GM18867 (cell line): Measurements from ENCODE around the gene PRELP.
"Not testable (repeated sequence)": the region's sequence is repeated elsewhere in the genome, so short reads cannot be mapped to it uniquely, and the experiment has no call there.

ENCODE experiments used
- ATAC-seq: cut with Tn5 transposase; IDR thresholded peaks from one replicate; pipeline ENCODE4 v1.9.1; 2021; ENCODE audit warnings: mild to moderate bottlenecking, moderate library complexity; ENCODE audit not compliant: unreplicated experiment

The PRELP gene

DNA sequence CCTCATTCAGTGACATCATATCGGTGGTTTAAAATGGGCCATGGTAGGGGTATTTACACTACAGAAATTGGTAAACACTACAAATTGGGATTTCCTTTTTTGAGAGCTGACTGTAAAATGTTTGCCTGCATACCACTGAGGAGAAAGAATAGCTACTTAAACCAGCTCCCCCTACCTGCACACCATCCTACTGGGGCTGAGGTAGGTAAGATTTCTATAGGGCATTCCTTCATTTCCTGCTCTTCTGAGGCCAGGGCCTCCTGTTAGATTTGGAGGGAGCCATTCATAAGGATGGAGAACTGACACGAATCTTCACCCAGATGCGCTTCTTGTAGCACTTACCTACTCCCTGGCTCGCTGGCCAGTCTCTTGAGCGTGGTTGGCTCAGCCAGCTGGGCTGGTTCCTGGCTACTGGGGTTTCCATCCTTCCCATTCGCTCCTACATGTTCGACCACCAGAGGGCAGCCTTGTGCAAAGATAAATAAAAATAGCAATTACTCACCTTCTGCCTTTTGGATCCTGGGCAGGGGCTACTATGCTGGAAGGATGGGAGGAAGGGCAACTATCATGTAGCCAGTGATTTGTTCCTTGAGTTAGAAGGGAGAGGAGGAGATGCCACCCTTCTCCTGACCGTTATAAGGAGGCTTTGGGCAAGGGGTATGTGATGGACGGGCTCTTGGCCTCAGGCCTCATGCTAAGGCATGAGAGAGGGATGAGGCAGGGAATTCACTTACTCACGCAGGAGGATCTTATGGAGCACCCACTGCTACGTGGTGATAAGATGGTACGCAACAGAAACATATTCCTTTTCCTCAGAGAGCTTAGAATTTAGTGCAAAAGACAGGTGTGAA, 29.0 kb downstream of the PRELP start:
- ATAC-seq, result peak; percentile 46

DNA sequence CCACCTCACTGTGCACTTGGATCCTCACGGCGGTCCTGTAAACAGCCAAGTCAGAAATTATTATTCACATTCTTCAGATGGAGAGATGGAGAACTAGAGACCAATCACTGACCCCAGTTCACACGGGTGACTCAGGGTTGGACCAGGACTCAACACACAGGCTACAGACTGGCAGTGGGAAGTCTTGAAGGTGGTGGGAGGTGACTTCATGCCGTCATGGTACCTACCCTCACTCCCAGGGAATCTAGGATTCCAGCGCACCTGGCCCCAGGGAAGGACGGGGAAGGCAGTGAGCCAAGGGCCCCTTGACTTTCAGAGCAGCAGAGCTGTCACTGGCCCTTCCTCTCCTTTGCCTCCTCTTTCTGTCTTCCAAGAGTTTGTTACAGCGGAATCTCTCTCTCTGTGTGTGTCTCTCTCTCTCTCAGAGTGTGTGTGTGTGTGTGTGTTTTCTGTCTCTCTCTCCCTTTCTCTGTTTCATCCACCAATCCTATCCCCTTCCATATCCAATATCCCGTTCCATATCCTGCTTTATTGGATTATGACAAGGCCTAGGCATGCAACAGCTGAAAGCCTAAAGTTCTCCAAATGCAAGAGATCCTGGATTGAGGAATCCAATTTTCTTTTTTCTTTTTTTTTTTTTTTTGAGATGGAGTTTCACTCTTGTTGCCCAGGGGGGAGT, 30.1 kb downstream of the PRELP start:
- ATAC-seq, result no peak

DNA sequence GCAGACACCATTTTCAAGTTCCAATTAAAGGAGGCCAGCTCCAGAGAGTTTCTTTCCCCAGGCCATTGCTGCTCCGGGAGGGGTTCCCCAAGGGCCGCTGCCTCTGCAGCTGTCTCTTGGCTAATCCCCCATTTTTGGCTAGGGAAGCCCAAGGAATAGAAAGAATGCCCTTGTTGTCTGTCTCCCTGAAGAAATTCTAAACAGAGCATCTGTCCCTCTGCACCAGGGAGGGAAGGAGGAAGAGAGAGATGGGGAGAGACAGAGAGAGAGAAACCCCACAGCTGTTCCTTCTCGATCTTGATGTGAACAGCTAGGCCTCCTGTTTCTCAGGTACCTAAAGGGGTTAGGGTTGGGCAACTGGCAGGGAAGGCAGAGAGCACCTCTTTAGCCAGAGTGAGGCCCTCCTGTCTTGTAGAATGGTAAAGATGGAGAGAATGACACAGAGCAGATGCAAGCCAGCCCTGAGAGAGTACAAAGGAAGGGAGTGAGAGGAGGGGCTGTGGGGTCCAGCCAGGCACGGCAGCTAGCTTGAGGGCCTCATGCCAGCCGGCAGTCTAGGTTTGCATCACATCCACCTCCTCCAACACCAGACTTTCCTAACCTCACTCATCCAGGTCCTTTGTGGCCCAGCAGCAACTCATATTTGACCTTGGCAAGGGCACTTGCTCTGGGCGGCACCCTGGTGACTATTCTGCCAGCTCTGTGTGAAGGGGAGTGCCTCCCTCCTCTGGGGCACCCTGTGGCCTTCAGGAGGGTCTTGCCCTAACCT, 31.4 kb downstream of the PRELP start:
- ATAC-seq, result no peak

DNA sequence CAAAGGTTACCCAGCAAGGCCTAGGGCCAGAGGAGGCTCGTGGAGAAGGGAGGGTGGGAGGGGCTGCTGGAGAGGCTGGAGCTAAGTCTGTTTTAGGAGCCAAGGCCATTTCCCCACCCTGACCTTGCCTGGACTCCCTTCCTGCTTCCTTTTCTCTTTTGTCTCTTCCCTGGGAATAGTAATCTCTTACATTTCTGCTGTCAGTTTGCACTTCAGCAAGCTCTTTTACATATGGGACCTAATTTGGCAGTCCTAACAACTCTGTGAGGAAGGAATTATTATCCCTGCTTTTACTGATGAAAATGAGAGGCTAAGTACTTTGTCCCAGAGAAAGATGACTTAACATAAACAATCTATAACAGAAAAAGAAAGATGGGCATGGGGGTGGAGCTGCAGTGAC, 32.2 kb downstream of the PRELP start:
- no peak for ATAC-seq

DNA sequence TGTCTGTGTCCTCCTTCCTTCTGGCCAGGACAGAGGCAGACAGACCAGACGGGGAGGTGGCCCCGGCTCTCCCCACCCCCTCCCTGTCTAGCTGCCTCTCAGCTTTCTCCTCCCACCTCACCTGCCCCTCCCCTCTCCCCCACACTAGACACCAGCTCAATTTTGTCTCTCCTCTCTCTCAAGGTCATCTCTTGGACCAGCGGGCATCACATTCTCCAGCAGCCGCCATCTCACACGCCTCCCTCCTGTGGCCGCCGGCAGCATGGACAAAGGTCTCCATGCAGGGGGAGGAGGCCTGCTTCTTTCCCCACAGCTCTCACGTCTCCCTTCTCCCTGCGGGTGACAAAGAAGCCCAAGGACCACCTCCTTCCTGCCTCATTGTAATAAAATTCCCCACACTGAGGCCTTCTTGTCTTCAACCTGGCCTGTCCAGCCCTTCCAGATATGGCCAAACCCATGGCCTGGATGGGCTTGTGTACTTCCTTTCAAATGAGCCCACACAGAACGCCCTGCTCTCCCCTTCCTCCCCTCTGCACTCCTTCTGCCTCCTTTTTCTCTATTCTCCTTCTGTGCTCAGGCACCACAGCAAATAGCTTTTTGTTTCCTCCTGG, 33.0 kb downstream of the PRELP start:
- ATAC-seq, result no peak

DNA sequence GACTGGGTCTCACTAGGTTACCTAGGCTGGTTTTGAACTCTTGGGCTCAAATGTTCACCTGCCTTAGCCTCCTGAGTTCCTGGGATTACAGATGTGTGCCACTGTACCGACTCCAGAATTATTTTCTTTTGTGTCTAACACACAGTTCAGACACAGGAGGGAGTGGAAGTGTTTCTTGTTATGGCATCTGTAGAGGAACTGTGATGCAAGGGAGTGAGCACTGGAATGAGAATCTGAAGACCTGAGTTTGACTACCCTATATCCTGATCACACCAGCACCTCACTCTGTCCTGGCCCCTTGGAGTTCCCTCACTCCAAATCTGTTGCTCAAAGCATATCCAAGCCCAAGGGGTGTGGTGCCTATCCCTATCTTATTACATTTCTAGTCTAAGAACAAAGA, 33.5 kb downstream of the PRELP start:
- no peak for ATAC-seq

DNA sequence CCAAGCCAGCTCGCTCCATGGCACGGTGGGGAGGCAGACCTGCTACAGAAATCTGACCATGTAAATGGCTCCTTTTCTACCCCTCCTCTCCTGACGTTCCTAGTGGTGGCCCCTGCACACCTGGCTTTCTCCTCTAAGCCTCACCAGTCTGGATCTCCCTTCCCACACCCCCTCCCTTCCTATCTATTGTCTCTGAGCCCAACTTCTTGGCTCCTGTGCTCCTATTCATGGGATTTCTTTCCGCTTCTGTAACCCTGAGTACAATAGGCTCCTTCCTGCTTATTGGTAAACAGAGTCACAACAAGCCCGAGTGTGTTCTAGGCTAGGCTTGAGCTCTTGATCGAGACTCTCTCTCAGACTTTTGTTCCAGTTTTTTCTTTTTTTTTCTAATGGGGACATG, 35.9 kb downstream of the PRELP start:
- no peak for ATAC-seq

DNA sequence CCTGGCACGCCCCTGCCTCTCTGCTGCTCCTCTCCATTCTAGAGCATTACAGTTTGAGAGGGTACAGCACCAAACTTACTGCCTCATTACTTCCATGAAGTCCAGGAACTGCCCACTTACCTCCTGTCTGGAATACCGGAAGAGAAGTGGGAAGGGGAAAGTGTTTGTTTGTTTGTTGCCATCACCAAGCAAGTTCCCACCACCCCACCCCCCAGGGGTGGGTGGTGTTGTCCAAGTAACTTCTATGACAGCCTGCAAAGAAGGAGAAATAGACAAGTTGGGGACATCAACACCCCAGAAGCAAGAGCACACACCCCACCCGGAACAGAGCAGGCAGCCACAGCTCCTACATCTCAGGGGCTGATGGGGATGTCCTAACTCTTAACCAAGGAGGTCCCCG, 36.3 kb downstream of the PRELP start:
- no peak for ATAC-seq

DNA sequence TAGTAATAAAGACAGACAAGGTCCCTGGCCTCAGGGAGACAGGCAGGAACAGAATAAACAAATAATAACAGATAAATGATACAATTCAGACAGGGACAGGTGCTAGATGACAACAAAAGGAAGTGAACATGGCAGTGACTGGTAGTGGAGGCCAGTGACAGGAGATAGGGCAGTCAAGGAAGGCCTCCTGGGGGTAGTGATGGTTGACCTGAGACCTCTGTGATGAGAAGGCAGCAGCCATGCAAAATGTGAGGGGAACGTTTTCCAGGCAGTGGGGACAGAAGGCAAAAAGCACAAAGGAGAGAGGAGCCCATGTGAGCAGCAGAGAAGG, 36.9 kb downstream of the PRELP start:
- ATAC-seq, result no peak

DNA sequence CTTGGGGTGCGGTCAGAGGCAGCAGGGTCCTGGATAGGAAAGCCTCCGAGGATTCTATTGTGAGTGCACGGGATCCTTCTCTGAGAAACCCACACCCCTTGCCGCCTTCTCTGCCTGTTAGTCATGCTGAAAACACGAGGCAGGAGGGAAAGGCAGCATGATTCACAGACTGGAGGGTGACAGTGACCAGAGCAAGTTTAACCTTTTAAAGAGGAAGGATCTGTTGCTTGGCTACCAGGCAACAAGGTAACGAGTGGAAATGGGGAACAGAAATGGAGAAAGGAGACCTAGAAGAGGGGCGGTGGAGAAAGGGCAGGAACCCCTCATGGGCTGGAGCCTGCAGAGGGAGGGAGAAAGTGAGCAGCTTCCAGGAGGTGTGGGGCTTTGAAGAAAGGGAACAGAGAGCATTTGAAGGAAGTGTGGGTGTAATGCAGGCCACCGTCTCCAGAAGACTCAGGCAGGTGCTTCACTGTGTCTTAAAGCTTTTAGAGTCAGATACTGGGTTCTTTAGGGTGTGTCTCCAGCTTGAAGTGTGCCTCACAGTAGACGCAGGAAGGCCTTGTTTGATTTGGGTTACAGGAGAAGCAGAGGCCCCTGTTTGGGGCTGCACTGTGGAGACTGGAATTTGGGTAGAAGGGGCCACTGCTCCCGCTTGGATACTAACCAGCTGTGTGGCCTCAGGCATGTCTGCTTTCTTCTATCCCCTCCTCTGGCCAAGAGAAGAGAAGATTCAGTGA, 37.4 kb downstream of the PRELP start:
- no peak for ATAC-seq

DNA sequence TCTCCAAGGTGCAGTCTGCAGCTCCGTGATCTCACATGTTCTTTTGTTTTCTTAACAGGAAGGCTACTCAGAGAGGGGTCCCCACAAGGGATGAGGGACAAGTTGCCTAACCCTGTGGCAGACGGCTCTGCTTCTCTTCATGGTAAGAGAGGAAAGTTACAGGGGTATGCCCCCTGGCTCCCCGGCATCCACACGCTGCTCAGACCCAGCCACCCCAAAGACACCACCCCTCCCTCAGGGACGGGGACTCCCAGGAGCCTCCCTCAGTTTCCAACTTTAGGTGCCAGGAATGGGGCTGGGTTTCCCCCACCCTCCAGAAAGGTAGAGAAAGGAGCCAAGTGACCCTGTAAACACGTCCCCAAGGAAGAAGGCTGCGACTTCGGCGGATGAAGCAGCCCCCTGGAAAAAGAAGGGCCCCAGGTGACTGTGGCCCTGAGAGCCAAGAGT, 38.0 kb downstream of the PRELP start:
- ATAC-seq, result no peak

DNA sequence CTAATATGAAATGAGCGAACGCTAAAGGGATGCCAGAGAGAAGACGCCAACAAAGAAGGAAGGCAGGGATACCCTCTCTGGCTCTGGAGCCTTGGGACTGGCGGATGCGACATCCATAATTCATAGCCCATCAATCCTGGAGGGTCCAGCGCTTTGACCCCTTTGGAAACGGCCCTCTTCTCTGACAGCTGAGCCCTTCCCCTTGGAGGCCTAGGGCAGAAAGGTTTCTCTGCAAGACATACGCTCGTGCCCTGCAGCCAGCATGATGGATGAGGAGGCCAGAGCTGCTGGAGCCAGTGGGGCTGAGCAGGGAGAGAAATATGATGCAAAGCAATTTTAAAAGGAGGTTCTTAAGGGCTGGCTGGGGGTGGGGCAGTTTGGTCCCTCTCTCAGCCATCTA, 40.6 kb downstream of the PRELP start:
- no peak for ATAC-seq

DNA sequence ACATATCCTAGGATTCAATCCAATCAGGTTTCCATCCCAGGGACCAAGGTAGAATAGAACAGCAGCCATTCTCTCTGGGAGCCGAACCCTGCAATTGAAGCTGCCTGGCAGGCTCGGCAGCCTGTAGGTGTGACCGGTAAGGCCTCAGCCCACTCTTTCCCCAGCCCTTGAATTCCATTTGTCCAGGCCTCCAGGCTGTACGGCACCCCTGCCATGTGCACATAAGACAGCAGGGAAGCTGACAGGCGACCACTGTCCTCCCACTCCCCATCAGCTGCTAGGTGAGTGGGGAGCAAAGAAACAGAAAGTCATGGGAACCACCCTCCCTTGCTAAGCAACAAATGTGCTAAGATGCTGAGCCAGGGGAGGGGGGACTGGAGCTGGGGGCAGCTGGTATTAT, 41.3 kb downstream of the PRELP start:
- no peak for ATAC-seq

DNA sequence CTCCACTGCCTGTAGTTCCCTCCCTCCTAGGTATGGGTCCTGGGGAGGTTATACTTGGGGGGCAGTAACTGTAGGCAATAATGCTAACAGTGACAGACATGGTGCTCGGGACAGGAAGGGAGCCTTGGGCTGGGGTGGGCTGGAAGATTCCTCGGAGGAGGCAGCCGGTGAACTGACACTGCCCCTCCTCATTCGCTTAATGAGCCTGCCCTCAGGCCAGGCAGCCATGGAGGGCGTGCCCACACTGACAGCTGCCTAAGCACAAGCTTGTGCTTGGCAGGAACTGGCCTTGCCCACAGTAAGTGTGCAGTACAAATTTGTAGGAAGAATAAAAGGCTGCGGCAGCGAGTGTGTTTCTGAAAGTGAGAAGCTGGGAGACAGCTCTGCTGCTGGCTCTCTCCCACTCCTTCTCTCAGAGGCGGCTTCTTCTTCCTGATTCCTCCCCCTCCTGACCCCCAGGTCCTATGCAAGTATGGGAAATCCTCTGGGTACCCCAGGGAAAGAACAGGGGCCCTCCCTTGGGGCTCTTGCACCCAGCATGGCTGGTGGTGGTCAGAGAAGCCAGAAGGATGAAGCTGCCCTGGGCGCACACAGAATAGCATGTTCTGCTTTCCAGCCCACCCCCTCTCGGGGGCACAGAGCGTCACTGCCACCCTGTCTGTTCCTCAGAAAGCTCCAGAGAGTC, 42.0 kb downstream of the PRELP start:
- ATAC-seq, result no peak

DNA sequence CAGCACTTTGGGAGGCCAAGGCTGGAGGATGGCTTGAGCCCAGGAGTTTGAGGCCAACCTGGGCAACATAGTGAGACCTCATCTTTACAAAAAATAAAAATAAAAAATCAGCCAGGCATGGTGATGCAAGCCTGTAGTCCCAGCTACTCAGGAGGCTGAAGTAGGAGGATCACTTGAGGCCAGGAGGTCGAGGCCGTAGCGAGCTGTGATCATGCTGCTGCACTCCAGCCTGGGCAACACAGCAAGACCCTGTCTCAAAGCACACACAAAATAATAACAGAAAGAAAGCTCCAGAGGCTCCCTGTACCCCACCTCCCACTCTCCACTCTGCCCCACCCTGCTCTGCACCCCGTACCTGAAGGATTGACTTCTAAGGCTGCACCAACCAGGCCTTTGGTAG, 42.5 kb downstream of the PRELP start:
- not testable (repeated sequence) for ATAC-seq

DNA sequence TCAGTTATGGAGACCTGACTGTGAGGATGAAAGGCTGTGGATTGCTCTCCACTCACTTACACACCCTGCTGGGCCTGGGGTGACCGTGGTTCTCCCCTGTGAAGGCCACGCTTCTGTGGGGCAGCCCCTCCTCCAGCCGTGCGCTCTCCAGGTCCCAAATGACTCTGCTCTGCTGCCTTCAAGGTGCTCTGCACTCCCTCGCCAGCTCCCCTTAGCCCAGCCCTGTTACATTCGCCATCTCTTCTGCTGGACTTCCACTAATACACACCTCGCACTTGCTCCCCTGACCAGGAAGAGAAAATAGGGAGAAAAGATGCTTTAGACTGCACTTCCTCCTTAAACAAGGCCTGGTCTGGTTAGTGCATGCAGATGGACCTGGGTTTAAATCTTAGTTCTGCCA, 42.9 kb downstream of the PRELP start:
- no peak for ATAC-seq

DNA sequence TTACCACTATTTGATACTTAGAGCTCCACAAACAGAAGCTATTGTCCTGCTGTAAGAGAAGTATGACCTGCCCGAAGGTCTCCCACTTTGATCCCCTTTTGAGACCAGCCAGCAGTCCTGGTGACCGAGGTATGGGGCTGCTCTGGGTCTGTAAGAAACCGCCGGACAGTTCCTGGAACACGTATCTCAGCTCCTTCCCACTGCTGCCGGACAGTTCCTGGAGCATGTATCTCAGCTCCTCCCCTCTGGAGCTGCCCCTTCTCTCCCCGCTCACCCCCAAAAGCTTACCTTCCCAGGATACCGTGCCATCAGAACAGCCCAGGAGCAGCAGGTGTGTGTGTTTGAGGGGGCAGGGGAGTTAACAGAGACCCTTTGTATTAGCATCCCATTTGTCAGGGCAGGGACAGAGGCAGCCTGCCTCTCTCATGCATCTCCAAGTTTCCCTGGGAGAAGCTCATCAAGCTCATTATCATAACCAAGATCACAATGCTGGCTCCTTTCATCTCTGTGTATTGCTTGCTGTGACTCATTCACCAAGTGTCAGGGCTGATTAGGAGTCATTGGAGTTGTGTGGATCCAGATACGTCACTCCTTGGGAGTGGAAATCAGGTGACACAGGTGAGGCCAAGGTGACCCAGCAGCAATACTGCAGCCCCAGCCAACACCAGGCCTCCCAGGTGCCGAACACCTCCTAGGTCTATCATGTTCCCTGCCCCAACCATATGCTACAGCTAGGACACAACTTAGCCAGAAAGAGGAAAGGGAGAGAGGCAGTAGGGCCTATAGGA, 43.6 kb downstream of the PRELP start:
- ATAC-seq, result no peak

DNA sequence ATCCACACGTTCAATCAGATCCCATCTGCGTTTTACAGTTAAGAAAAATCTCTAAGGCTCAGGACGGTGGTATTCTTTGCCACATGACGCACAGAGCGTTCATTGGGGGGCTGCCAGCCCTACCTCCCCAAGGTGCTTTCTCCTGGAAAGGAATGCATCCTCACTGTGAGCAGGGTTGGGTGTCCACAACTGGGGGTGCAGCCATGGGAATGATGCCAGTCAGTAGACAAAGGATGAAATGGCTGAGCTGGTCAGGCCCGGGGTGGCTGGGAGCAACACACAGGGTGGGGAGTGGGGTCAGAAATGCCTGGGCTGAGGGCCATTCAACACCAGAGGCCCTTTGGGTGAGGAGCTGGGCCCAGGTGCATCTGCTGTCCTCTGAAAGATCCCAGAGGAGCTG, 44.3 kb downstream of the PRELP start:
- no peak for ATAC-seq

DNA sequence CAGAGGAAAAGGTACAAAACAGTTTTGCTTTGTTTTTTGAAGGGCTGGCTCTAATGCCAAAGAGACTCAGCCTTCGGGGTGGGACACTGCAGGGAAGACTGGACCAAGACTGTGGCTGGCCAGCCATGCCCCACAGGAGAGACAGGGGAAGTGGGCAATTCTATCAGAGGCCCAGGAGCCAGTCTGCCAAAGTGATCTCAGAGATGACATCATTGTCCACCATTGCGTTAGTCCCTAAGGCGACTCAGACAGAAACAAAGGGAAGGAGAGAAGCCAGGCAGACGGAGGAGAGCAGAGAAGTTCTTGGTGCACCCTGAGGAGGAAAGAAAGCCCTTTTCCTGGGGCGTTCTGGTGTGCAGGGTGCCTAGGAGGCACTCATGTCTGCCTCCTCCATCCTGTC, 44.7 kb downstream of the PRELP start:
- ATAC-seq, result no peak
